HG02588 (cell line): Measurements from ENCODE around the gene ANO3.

ENCODE experiments used
- ATAC-seq: cut with Tn5 transposase; IDR thresholded peaks from one replicate; pipeline ENCODE4 v1.9.1; 2021; ENCODE audit warnings: mild to moderate bottlenecking, moderate library complexity; ENCODE audit not compliant: unreplicated experiment

The ANO3 gene

GRCh38 chr11:26353010-26353409 is 21.1 kb downstream of the ANO3 start:
- no peak for ATAC-seq

- ATAC-seq, result no peak
Measured at GRCh38 chr11:26359055-26359454, 27.1 kb downstream of the ANO3 start.

DNA sequence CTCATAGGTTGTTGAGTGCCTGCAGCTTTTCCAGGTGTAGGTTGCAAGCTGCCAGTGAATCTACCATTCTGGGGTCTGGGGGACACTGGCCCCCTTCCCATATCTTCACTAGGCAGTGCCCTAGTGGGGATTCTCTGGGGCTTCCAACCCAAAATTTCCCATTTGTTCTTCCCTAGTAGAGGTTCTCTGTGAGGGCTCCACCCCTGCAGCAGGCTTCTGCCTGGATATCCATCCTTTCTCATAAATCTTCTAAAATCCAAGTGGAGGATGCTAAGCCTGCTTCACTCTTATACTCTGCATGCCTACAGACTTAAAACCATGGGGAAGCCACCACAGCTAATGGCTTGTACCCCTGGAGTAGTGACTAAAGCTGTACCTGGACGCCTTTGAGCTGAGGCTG is 33.4 kb downstream of the ANO3 start:
- ATAC-seq, result no peak

- ATAC-seq, result no peak
Measured at GRCh38 chr11:26377619-26378018, 45.7 kb downstream of the ANO3 start.

DNA sequence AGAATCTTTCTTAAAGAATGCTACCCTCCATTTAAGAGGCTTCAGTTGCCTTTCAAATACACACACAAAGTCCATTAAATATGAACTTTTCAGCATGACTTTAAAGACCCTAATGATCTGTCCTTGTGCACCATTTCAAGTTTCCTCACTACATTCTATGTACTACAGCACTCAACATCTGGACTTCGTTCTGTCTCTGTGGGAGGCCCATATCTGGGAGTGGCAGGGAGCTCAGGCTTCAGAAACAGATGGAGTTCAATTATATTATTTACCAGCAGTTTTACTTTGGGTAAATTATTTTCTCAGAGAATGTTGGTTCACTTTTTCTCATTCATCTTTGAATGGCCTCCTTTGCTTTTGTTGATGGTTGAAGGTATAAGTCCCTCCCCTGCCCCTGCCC is 67.4 kb downstream of the ANO3 start:
- ATAC-seq, result no peak

DNA sequence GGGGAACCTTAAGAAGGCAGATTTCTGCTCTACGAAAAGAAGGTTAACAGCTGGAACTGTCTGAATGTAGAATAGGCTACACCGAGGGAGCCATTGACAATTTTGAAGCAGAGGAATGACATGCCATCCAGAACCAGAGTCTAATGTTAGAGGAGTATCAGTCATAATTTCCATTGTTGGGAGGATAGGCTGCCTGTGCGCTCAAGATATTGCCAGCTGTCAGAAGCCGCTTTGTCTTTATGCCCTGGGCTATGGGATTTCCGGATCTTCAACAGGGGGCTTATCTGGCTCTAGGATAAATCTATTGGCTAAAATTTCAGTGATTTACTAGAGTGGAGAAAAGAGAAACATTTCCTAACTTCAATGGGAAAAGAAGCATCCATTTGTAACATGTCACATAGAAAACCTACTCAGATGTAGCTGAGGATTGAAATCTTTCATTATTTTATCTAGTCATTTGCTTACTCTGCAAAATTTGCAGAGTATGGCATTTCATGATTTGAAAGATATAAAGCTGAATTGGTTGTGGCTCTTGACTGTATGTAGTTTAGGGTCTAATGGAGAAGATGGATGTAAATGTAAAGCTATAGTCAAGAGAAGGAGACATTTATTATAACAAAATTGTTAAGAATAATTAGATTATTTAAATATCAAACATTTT is 78.9 kb downstream of the ANO3 start:
- no peak for ATAC-seq

DNA sequence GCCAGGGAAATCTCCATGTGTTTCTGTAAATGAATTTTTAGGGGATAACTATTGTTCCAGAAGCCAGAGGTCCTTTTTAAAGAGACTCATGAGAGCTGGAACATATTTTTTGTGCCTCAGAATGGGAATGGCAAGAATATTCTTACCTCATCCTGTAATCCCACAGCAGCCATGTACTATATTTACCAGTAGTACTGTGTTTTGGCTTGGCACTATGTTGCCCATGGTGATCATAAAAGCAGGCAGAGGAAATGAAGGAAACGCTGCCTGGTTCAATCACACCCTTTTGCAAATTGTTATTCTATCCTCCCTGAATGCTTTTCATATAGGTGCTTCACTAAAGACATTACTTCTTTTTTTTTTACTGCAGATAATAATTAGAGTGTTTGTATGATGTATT is 81.0 kb downstream of the ANO3 start:
- ATAC-seq, result no peak

DNA sequence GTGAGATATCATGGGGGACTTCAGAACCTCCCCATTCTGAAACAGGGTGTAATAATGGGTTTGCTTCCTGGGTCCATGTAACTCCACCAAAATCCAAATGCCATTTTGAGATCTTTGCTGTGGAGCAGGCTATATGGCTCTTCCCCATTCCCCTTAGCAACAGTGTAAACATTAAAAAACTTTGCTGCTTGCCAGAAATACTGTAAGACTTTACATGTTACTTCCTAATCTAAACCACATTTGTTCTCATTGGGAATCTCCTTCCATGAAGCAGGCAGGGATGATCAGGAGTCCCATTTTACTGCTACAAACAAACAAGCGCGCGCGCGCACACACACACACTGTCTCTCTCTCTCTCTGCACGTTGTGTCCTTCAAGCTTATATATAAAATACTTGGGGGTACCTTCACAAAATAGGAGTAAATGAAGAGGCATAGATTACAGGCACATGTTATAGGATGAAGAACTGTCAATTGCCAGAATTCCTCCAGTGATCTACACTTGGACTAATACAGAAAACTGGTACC is 86.5 kb downstream of the ANO3 start:
- ATAC-seq, result no peak

DNA sequence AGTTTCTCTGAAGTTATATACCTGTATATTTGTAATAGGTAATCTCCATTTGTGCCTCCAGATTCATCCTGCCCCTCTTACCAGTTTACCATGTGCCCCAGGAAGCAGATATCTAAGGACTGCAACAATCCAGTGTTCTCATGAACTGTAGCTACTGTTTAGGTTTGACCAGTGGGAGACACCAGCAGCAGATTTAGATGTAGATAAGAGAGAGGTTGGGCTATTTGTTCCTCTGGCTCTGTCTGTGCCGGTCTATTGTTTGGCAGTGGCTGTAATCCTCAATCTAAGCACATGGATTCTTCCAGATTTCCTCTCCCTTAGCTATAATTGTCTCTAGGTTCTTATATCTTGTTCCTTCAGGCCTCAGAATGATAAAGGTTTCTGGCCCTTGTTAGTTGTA is 88.4 kb downstream of the ANO3 start:
- no peak for ATAC-seq

DNA sequence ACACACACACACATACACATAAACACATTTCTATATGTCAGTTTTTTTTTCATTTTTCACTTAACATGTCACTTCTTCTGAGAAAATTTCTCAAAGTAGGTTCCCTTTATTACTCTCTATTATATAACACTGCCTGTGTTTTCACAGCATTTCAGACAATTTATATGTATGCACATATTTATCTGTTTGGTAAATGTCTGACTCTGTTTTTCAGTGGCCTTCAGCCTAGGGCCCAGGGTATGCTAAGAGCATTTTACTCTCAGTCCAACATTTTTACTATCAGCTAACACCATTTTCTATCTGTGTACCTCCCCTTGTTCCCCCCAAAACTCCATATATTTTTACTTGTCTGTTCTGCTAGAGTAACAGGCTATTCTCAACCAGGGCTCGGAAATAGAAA is 92.3 kb downstream of the ANO3 start:
- no peak for ATAC-seq

- ATAC-seq, result no peak
Measured at GRCh38 chr11:26439854-26440253, 107.9 kb downstream of the ANO3 start.

GRCh38 chr11:26442131-26442530 is 110.2 kb downstream of the ANO3 start:
- no peak for ATAC-seq

- ATAC-seq, result no peak
Measured at GRCh38 chr11:26443617-26444016, 111.7 kb downstream of the ANO3 start.

DNA sequence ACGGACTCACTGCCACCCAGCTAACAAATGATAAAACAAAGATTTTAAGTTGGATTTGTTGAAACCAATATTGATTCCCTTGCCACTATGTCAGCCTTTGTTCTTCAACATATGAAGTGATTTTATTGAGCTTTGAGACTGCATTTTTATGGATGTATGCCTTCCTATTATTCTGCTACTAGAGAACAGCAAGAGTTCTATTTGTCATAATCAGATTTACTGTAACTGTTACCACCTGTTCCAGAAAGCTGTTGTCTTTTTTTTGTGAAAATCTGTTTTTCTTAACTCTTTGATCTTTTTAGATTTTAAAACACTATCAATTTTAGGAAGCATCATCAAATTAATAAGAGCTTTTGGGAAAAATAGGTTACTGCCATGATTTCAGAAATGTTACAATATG is 125.7 kb downstream of the ANO3 start:
- no peak for ATAC-seq

- ATAC-seq, result no peak
Measured at GRCh38 chr11:26465274-26465673, 133.3 kb downstream of the ANO3 start.

GRCh38 chr11:26467506-26467905 is 135.6 kb downstream of the ANO3 start:
- no peak for ATAC-seq

DNA sequence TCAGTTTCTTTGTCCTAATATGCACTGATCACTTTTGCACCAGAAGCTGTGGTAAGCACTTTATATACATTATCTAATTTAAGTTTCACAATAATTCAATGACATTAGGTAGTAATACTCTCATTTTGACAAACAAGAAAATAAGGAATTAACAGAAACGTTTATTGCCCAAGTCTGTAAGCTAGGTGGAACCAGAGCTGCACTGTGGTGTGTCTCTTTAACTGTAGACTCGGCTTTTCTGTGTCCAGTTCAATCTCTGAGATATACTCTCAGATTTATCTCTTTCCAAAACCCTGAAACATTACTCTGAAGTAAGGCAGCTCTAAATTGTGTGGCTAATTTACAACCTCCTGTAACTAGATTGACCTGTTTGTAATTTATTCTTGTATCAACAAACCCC is 139.1 kb downstream of the ANO3 start:
- ATAC-seq, result no peak

GRCh38 chr11:26473216-26474194 is 141.6 kb downstream of the ANO3 start:
- ATAC-seq, result no peak

DNA sequence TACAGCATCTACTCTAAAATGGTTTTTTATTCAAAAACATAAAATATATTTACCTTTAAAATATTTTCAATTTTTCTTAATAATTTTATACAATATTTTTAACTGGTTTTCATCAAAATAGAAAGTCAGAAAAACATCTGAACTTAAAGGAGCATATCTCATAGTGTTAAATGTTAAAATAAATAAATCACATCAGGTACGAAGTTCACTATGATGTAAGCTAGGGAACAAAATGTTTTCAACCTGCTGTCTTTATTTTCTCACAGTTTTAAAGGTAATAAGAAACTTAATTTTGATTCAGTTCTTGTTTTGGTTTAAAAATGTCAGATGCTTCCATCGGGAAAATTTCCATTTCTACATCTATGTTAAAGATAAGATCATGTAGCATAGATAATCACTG is 142.5 kb downstream of the ANO3 start:
- no peak for ATAC-seq

- ATAC-seq, result no peak
Measured at GRCh38 chr11:26477396-26477795, 145.5 kb downstream of the ANO3 start.

GRCh38 chr11:26478710-26479109 is 146.8 kb downstream of the ANO3 start:
- ATAC-seq, result no peak

DNA sequence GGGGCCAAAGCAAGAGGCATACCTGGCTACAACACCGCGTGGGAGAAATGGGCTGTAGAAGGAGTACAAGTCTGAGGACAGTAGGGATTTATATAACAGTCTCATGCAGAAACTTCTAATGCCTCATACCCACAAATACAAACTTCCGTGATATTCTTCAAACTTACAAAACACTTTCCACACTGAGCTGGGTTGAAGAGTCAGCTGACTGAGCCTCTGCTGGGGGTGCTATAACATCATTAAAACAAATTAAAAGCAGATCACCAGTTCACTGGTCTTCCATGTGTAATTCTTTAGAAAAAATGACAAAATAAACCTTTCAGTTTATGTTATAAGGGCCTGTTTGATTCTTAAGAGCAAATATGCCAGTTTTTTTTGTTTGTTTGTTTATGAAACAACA is 148.1 kb downstream of the ANO3 start:
- ATAC-seq, result no peak
